Measurements from ENCODE around the gene KLHL1.
"Not testable (repeated sequence)": the region's sequence is repeated elsewhere in the genome, so short reads cannot be mapped to it uniquely, and the experiment has no call there.

- not testable (repeated sequence) for TF ChIP-seq CTCF (IDR thresholded peaks at IDR 0.05); EP300 (IDR thresholded peaks at IDR 0.05; ENCODE audit: borderline replicate concordance in 1 of 2, low read depth in 1 of 2, low read length in 1 of 2)
Measured at GRCh38 chr13:70142658-70143057, 34.4 kb upstream of the KLHL1 start.
